Raji (cell line): ENCODE data around the gene KRT82.

Source experiments
- POLR2A ChIP-seq: IDR thresholded peaks from 2 replicates; pipeline ENCODE4 v1.6.1; 2011; ENCODE audit warnings: low read depth, low read length, control low read depth; ENCODE audit not compliant: insufficient read depth

KRT82 gene

DNA sequence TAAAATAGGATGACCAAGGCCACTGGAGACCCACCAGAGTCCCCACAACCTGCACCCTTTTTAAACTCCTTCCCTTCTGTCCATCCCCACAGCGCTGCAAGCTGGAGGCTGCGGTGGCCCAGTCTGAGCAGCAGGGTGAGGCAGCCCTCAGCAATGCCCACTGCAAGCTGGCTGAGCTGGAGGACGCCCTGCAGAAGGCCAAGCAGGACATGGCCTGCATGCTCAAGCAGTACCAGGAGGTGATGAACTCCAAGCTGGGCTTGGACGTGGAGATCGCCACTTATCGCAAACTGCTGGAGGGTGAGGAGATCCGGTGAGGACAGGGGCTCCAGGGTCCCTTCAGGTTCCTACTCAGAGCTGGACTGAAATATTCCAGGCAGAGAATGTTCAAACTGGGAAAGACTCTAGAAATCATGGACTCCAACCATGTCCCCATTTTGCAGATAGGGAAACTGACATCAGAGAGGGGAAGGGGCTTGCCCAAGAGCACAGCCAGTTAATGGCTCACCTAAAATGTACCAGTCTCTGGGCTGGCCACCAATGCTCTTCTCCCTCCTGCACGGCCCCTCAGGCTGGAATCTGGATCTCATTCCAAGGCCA lies 56.0 kb downstream of the KRT82 start:
- no peak for TF ChIP-seq POLR2A

DNA sequence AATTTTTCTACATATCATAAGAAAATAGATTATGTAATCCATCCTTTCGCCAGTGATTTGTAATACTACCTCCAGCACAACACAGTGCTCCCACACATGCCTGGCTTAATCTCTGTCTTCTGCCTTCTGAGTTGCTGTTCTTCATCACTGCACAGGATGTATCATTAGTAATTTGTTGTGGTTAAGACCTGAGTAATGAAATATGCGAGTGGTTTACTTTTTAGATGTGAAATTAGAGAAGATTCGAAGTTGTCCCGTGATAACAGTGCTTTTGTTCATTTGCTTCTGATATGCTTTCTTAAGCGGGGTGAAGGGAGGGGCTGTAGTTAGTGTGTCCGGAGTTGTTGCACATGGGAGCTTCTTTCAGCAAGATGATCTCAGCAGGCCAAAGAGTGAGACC lies 56.9 kb downstream of the KRT82 start:
- no peak for TF ChIP-seq POLR2A

DNA sequence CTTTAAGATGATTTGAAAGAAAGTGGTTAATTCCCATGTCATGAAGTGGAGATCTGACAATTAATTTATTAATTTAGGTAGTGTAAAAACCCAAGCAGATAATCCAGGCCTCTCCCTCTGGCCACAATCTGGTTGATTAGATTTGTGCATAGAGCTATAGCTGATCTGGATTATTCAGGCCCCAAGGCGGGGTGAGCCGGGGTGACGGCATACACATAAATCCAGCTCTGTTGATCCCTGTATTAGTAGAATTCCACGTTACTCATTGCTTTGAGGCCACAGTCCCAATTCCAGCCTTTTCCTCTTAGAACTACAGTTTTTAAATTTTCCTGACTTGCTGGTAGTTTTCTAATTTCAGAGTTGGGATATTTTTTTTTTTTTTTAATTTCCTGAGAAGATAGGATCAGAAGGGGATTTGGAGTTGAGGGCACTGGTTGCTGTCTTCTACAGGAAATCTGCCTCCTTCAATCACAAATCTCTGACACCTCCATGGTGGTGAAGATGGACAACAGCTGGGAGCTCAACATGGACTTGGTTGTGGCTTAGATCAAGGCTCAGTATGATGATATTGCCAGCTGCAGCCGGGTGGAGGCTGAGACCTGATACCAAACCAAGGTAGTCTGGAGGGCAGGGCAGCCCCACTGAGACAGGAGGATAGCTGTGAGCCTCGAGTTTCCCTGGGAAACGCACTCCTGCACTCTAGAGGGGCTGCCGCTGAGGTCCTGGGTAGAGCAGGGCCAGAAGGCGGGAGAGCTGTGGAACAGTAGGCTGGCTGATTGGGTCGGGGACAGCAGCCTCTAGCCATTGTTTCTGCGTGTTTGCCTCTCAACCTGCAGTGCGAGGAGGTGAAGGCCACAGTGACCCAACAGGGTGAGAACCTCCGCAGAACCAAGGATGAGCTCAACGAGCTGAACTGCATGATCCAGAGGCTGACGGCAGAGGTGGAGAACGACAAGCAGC lies 58.3 kb downstream of the KRT82 start:
- TF ChIP-seq POLR2A, result no peak

DNA sequence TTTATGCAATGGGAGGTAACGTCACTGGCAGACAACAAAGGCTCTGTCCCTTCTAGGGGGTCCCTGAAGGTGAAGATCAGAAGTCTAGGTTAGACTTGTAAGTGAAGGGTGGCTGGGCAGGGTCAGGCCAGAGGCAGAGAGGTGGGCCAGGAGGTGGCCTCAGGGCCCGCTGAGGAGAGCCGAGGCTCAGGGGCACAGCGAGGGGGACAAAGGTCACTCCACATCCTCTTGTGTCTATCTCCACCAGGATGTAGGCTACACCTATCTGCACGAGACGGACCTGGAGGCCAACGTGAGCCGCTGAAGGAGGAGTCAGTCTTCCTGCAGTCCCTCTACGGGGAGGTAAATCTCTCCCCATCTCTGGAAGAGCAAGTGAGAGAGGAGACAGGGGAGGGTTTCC lies 59.1 kb downstream of the KRT82 start:
- TF ChIP-seq POLR2A, result no peak

DNA sequence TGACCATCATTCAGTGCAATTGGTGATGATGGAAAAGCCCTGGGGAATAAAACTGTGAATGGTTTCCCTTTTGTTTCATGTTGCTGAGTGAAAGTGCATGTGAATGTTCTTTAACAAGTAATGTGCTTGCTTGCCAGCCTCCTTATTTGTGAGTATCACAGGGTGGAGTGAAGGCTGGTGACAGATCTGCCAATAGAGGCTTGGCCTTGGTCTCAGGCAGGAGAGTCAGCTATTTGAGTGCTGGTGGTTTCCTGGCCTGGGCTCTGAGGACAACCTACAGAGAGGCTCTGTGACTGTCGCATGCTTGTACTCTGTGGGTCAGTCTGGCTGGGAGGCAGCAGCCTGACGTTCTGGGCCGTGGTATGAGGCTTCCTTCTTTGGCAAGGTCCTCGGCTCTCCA lies 59.5 kb downstream of the KRT82 start:
- no peak for TF ChIP-seq POLR2A

DNA sequence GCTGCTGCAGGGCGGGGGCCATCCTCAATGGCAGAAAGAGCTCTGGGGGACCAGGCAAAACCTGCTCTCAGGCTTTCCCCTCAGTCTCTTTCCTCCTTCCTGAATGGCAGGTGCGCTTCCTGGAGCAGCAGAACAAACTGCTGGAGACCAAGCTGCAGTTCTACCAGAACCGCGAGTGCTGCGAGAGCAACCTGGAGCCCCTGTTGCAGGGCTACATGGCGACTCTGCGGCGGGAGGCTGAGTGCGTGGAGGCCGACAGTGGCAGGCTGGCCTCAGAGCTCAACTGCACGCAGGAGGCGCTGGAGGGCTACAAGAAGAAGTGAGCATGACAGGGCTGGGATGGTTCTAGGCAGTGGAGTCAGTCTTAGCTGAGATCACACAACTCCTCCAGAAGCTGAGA lies 62.0 kb downstream of the KRT82 start:
- no peak for TF ChIP-seq POLR2A
